IMR-90 (cell line): Measurements from ENCODE around the gene ATP2B1. TPM values are rescaled to one million over a fixed set of nuclear protein-coding genes. Genes with fewer than 3 reads are reported as not detected.

ENCODE experiments used
- ATAC-seq: fragments of 200-7000 bp; cut with Tn5 transposase; 2 replicates; pipeline ENCODE4 v1.9.1; 2020; ENCODE audit warnings: low read depth, mild to moderate bottlenecking, moderate library complexity
- BruUV-seq: library from RNA; stranded (reverse); fragments of 400-500 nt; replicated peaks from 2 replicates; lab custom pipeline; 2021; lab: Mats Ljungman, UMichigan
- CTCF ChIA-PET: fragments of 300-600 bp; formaldehyde crosslinking; extraction: SDS; loops from one replicate; lab custom pipeline; 2021; ENCODE audit warnings: antibody characterized with exemption; lab: Yijun Ruan, JAX
- POLR2A ChIA-PET: fragments of 300-600 bp; sonication (Branson Sonifier 250); formaldehyde crosslinking; loops from one replicate; lab custom pipeline; 2022; ENCODE audit warnings: antibody characterized with exemption; ENCODE audit not compliant: unreplicated experiment; lab: Charles Lee
- DNase-seq: peaks from one replicate; pipeline ENCODE4 v3.0.0; 2013
- H2AFZ ChIP-seq: replicated peaks from 2 replicates; pipeline ENCODE3; 2013; ENCODE audit warnings: low read length, mild to moderate bottlenecking; ENCODE audit not compliant: poor library complexity
- H2AK5ac ChIP-seq: 2 replicates; pipeline ENCODE4 v1.6.1; 2013; ENCODE audit warnings: low read depth, low read length, inconsistent platforms
- H2AK9ac ChIP-seq: replicated peaks from 2 replicates; pipeline ENCODE3; 2013; ENCODE audit warnings: mild to moderate bottlenecking, low read depth, low read length, moderate library complexity; ENCODE audit not compliant: poor library complexity
- H2BK120ac ChIP-seq: 2 replicates; pipeline ENCODE4 v1.6.1; 2013; ENCODE audit warnings: low read depth, low read length, inconsistent platforms
- H2BK15ac ChIP-seq: 3 replicates; pipeline ENCODE4 v1.6.1; 2013; ENCODE audit warnings: low read depth, low read length, inconsistent platforms
- H2BK20ac ChIP-seq: 2 replicates; pipeline ENCODE4 v1.6.1; 2013; ENCODE audit warnings: low read depth, mild to moderate bottlenecking, inconsistent platforms, low read length, moderate library complexity
- H2BK5ac ChIP-seq: 2 replicates; pipeline ENCODE4 v1.6.1; 2013; ENCODE audit warnings: mild to moderate bottlenecking, low read depth, low read length, inconsistent platforms; ENCODE audit not compliant: poor library complexity, severe bottlenecking
- H3K14ac ChIP-seq: replicated peaks from 2 replicates; pipeline ENCODE4 v1.6.1; 2013; ENCODE audit warnings: low read depth, low read length, inconsistent platforms
- H3K18ac ChIP-seq: 2 replicates; pipeline ENCODE4 v1.6.1; 2013; ENCODE audit warnings: low read depth, low read length, control low read depth
- H3K23ac ChIP-seq: 2 replicates; pipeline ENCODE4 v1.6.1; 2013; ENCODE audit warnings: low read depth, low read length, inconsistent platforms
- H3K27ac ChIP-seq: 2 replicates; pipeline ENCODE4 v1.5.1; 2013; ENCODE audit warnings: mild to moderate bottlenecking, control low read depth, low read length; ENCODE audit not compliant: insufficient read depth
- H3K27me3 ChIP-seq: 2 replicates; pipeline ENCODE4 v1.6.1; 2013; ENCODE audit warnings: low read length; ENCODE audit not compliant: control insufficient read depth, insufficient read depth
- H3K36me3 ChIP-seq: 2 replicates; pipeline ENCODE4 v1.6.1; 2013; ENCODE audit warnings: low read length, mixed read lengths; ENCODE audit not compliant: control insufficient read depth, insufficient read depth
- H3K4ac ChIP-seq: 2 replicates; pipeline ENCODE4 v1.6.1; 2013; ENCODE audit warnings: low read depth, low read length, inconsistent platforms
- H3K4me1 ChIP-seq: 2 replicates; pipeline ENCODE4 v1.6.1; 2013; ENCODE audit warnings: low read length, mixed read lengths; ENCODE audit not compliant: control insufficient read depth, insufficient read depth
- H3K4me2 ChIP-seq: 2 replicates; pipeline ENCODE4 v1.6.1; 2013; ENCODE audit warnings: low read depth, mild to moderate bottlenecking, control low read depth, low read length, moderate library complexity
- H3K4me3 ChIP-seq: 2 replicates; pipeline ENCODE4 v1.5.1; 2013; ENCODE audit warnings: low read depth, mild to moderate bottlenecking, control low read depth, low read length, moderate library complexity; ENCODE audit not compliant: insufficient read depth
- H3K56ac ChIP-seq: 2 replicates; pipeline ENCODE4 v1.6.1; 2013; ENCODE audit warnings: low read length, inconsistent platforms; ENCODE audit not compliant: insufficient read depth; ENCODE audit errors: extremely low read depth
- H3K79me1 ChIP-seq, 2 experiments: 2 replicates each; pipeline ENCODE4 v1.6.1; 2013; ENCODE audit warnings: low read length in 2 of 2, inconsistent platforms in 1 of 2, low read depth in 1 of 2
- H3K9ac ChIP-seq: 2 replicates; pipeline ENCODE4 v1.6.1; 2013; ENCODE audit warnings: low read depth, low read length, control low read depth
- H3K9me1 ChIP-seq: 2 replicates; pipeline ENCODE4 v1.6.1; 2013; ENCODE audit warnings: low read length, inconsistent platforms; ENCODE audit not compliant: insufficient read depth
- H3K9me3 ChIP-seq: 2 replicates; pipeline ENCODE4 v1.6.1; 2013; ENCODE audit warnings: low read length; ENCODE audit not compliant: control insufficient read depth, insufficient read depth
- H4K20me1 ChIP-seq: 2 replicates; pipeline ENCODE4 v1.6.1; 2013; ENCODE audit warnings: low read length, inconsistent platforms; ENCODE audit not compliant: insufficient read depth
- H4K5ac ChIP-seq: 2 replicates; pipeline ENCODE4 v1.6.1; 2013; ENCODE audit warnings: mild to moderate bottlenecking, low read depth, low read length, control low read depth
- H4K8ac ChIP-seq, 2 experiments: 2 replicates each; pipeline ENCODE4 v1.6.1; 2013; ENCODE audit warnings: low read depth in 2 of 2, low read length in 2 of 2, control low read depth in 1 of 2, inconsistent platforms in 1 of 2
- H4K91ac ChIP-seq: 2 replicates; pipeline ENCODE4 v1.6.1; 2013; ENCODE audit warnings: low read depth, low read length, inconsistent platforms; ENCODE audit not compliant: insufficient read depth
- CHD1 ChIP-seq: IDR thresholded peaks from 2 replicates; pipeline ENCODE4 v1.6.1; 2012; ENCODE audit warnings: low read depth, low read length, improper control_type of control experiment
- WGBS, 2 experiments: methylation state at CpG; one replicate each; pipeline versions ENCODE4 v1.1.5 to v1.1.7; 2013; ENCODE audit warnings: missing lambda C conversion rate in 2 of 2; ENCODE audit not compliant: insufficient read length in 1 of 2; ENCODE audit errors: extremely low coverage in 2 of 2; 5-methylcytosine and 5-hydroxymethylcytosine counted together
- dilution Hi-C: fragments of 300-500 bp; cut with HindIII; formaldehyde crosslinking; loops from one replicate; pipeline ENCODE4 v1.14.3; 2018; ENCODE audit warnings: low sequenced_read_pairs; ENCODE audit not compliant: unreplicated experiment
- in situ Hi-C: fragments of 300-500 bp; cut with MboI; formaldehyde crosslinking; loops from 3 replicates; pipeline ENCODE4 v1.14.3; 2019; ENCODE audit warnings: low sequenced_read_pairs, inconsistent platforms, mixed read lengths
- intact Hi-C: fragments of 100-400 bp; cut with micrococcal nuclease; formaldehyde crosslinking; loops from 2 replicates; pipeline ENCODE4 v1.10.0; 2022
- polyA plus RNA-seq, 3 experiments: library from polyadenylated mRNA; depleted of rRNA; stranded (reverse); fragments of >200 nt; gene quantifications; 2 replicates each; pipeline ENCODE4 v1.2.3, GENCODE V29; 2012; ENCODE audit warnings: low replicate concordance in 1 of 3
- total RNA-seq: library from RNA; depleted of rRNA; stranded (reverse); fragments of >200 nt; gene quantifications from 2 replicates; pipeline ENCODE4 v1.2.3, GENCODE V29; 2012

Gene ATP2B1
- total and polyA plus RNA-seq, 2 of the 4 experiments (the other 2 are of a cell fraction), result 9.9 to 32.6 TPM

DNA sequence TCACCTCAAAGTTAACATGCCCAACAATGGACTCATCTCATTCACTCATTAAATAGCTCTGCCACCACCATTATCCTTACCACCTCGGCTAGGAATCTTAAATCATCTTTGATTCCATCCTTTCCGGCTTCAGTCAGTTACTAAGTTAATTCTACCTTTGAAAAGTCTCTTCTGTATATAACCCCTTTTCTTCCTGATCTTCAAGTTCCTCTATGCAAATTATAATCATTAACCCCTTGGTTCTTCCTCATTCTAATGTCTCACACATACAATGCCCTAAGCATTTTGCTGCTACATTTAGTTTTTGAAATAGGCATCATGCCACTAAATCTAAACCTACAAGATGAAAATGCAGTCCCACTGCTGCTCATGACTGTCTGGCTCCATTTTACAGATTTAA lies 51.6 kb downstream of the ATP2B1 start:
- Histone ChIP-seq H3K18ac (no peak overlapping the region), H3K9ac (no peak overlapping the region), H2AFZ (no peak overlapping the region), H3K4me2 (no peak overlapping the region), H2BK15ac (no peak overlapping the region), H4K20me1 (peaks cover 4% of the 10 kb centered on the region; the same call in 1 of the 2 replicates), H2AK5ac (no peak overlapping the region), H3K9me3 (no peaks in the 10 kb centered on the region), H2AK9ac (no peak overlapping the region), H3K27me3 (no peaks in the 10 kb centered on the region), H4K8ac (no peak overlapping the region), H3K4ac (no peak overlapping the region), H3K23ac (no peak overlapping the region), H3K14ac (no peak overlapping the region), H3K27ac (no peak overlapping the region), H4K5ac (no peak overlapping the region), H3K79me1 (peaks cover 24 to 55% of the 10 kb centered on the region in 2 experiments), H3K36me3 (no peaks in the 10 kb centered on the region), H2BK20ac (no peak overlapping the region), H4K91ac (no peak overlapping the region), H2BK5ac (no peak overlapping the region), H3K56ac (no peak overlapping the region), H3K4me3 (no peak overlapping the region), H3K4me1 (no peaks in the 10 kb centered on the region), H2BK120ac (no peak overlapping the region), H3K9me1 (peaks cover 4% of the 10 kb centered on the region; the same call in 1 of the 2 replicates)
- intact Hi-C loops, result no loop called here
- dilution Hi-C loops, result no loop called here
- no peak for ATAC-seq
- no peak for TF ChIP-seq CHD1
- WGBS, 2 experiments, result 100% methylated on average over 2 of the region's 2 CpGs; no CpG with 5 or more reads in 1 of the 2 experiments
- CTCF ChIA-PET, result no interaction called here
- no TSS peak for BruUV-seq
- in situ Hi-C loops, result no loop called here
- DNase-seq, result no peak
- POLR2A ChIA-PET, result no interaction called here
